Tibial artery (tissue), 4 donors: ENCODE data around the gene TULP4.

Experiments
- DNase-seq, 2 donors: peaks; one replicate each; pipeline ENCODE4 v3.0.0-alpha.2; 2019
- H3K27ac ChIP-seq, 2 donors: fragments of 200-600 bp; sonication (generic) in 1 of 2; 1 replicate in 1 of 2; 2 replicates in 1 of 2; pipeline ENCODE4 v1.5.1; 2018 to 2019; ENCODE audit warnings: mild to moderate bottlenecking in 1 of 2
- H3K27me3 ChIP-seq, 2 donors: fragments of 200-600 bp; sonication (generic) in 1 of 2; one replicate each; pipeline versions ENCODE4 v1.5.1 to v1.6.0; 2016 to 2019
- H3K36me3 ChIP-seq, 3 donors: fragments of 200-600 bp; sonication (generic) in 2 of 3; one replicate each; pipeline ENCODE4 v1.5.1; 2016 to 2019; ENCODE audit warnings: mild to moderate bottlenecking in 2 of 3
- H3K4me1 ChIP-seq, 4 donors: fragments of 200-600 bp; sonication (generic) in 2 of 4; 1 replicate in 3 of 4; 2 replicates in 1 of 4; pipeline ENCODE4 v1.5.1; 2016 to 2019
- H3K4me3 ChIP-seq, 2 donors: fragments of 200-600 bp; sonication (generic) in 1 of 2; 1 replicate in 1 of 2; 2 replicates in 1 of 2; pipeline ENCODE4 v1.5.1; 2018 to 2019; ENCODE audit warnings: mild to moderate bottlenecking in 2 of 2
- H3K9me3 ChIP-seq, 3 donors: fragments of 200-600 bp; sonication (generic) in 1 of 3; one replicate each; pipeline ENCODE4 v1.5.1; 2016 to 2019
- intact Hi-C: fragments of 100-400 bp; cut with DNase I; formaldehyde crosslinking; loops from one replicate; pipeline ENCODE4 v1.15.0; 2023; ENCODE audit warnings: low total_unique reads
- TF ChIP-seq, protein P1 (sequence below), 2 experiments: fragments of 200-600 bp in 1 of 2; fragments of 450-650 bp in 1 of 2; IDR thresholded peaks; one replicate each; pipeline ENCODE4 v1.5.1; 2017 to 2019; ENCODE audit warnings: antibody characterized with exemption in 2 of 2, mild to moderate bottlenecking in 1 of 2, moderate library complexity in 1 of 2

TULP4 gene

DNA sequence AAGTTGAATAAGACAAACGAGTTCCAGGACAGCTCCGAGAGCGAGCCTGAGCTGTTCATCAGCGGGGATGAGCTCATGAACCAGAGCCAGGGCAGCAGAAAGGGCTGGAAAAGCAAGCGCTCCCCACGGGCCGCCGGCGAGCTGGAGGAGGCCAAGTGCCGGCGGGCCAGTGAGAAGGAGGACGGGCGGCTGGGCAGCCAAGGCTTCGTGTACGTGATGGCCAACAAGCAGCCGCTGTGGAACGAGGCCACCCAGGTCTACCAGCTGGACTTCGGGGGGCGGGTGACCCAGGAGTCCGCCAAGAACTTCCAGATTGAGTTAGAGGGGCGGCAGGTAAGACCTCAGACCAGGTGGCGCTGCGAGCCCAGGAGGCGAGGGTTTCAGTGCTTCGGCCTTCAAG, 191.6 kb downstream of the TULP4 start:
- no peak for DNase-seq
- Histone ChIP-seq H3K4me3 (no peak overlapping the region), H3K27ac (no peak overlapping the region), H3K4me1 (no peaks in the 10 kb centered on the region), H3K36me3 (peaks cover 27 to 69% (median 36%) of the 10 kb centered on the region in 3 donors), H3K27me3 (no peaks in the 10 kb centered on the region), H3K9me3 (no peaks in the 10 kb centered on the region)
- intact Hi-C loops: no loop called here
- TF ChIP-seq, protein P1, sequence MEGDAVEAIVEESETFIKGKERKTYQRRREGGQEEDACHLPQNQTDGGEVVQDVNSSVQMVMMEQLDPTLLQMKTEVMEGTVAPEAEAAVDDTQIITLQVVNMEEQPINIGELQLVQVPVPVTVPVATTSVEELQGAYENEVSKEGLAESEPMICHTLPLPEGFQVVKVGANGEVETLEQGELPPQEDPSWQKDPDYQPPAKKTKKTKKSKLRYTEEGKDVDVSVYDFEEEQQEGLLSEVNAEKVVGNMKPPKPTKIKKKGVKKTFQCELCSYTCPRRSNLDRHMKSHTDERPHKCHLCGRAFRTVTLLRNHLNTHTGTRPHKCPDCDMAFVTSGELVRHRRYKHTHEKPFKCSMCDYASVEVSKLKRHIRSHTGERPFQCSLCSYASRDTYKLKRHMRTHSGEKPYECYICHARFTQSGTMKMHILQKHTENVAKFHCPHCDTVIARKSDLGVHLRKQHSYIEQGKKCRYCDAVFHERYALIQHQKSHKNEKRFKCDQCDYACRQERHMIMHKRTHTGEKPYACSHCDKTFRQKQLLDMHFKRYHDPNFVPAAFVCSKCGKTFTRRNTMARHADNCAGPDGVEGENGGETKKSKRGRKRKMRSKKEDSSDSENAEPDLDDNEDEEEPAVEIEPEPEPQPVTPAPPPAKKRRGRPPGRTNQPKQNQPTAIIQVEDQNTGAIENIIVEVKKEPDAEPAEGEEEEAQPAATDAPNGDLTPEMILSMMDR (IDR thresholded peaks at IDR 0.05): no peak

DNA sequence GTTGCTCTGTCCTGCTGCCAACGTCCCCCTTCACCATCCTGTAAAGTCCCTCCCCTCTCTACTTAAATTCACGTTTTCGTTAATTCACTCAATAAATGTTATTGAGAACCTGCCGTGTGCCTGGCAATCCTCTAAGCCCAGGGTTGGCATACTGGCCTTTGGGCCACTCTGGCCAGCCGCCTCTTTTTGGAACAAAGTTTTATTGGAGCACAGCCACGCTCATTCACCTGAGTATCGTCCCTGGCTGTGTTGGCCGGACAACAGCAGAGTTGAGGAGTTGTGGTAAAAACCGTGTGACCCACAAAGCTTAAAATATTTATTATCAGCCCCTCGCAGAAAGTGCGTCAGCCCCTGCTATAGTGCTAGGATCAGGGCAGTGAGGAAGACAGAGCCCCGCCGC, 192.9 kb downstream of the TULP4 start:
- Histone ChIP-seq H3K27me3 (no peaks in the 10 kb centered on the region), H3K4me3 (no peak overlapping the region), H3K9me3 (no peaks in the 10 kb centered on the region), H3K36me3 (peaks cover 16 to 55% (median 25%) of the 10 kb centered on the region in 3 donors), H3K27ac (no peak overlapping the region), H3K4me1 (no peaks in the 10 kb centered on the region)
- intact Hi-C loops: no loop called here
- TF ChIP-seq, protein P1 (IDR thresholded peaks at IDR 0.05): no peak
- no peak for DNase-seq

DNA sequence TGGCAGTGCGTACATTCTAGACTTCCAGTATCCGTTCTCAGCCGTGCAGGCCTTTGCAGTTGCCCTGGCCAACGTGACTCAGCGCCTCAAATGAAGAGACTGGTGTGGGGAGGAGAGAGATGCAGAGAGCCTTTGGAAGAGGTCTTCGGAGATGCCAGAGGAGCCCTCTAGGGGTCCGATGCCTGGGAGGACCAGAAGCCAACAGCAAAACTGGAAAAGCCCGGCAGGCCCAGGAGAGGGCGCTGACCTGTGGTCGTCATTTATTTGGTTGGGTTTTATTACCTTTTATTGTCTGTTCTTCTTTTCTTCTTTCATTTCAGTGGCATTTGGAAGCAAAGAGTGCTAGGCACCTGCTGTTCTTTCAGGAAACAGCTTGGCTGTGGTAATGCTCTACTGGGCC, 194.3 kb downstream of the TULP4 start:
- TF ChIP-seq, protein P1 (IDR thresholded peaks at IDR 0.05): no peak
- intact Hi-C loops: no loop called here
- H3K9me3 ChIP-seq: no peaks in the 10 kb centered on the region
- H3K27me3 ChIP-seq: no peaks in the 10 kb centered on the region
- H3K4me3 ChIP-seq: no peak overlapping the region
- no peak overlapping the region for H3K27ac ChIP-seq
- peaks cover 13 to 41% (median 20%) of the 10 kb centered on the region in 3 donors for H3K36me3 ChIP-seq
- DNase-seq: no peak
- no peaks in the 10 kb centered on the region for H3K4me1 ChIP-seq

DNA sequence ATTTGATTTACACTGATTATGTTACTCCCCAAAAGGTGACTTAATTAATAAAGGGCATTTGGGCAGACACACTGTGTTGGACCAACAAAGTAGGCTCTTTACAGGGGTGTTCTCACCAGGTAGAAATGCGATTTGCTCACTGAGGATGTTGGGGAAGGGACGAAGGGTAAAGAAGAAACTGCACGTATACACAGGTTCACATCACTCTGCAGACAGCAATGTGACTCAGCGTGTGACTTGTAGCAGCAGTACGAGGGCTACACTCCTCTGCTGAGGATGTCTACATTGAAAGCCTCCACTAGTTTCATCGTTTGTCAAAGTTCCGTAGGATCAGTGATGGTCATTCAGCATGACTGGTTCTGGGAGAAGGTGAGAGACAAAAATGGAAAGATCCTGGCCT, 194.9 kb downstream of the TULP4 start:
- intact Hi-C loops: no loop called here
- no peak overlapping the region for H3K27ac ChIP-seq

DNA sequence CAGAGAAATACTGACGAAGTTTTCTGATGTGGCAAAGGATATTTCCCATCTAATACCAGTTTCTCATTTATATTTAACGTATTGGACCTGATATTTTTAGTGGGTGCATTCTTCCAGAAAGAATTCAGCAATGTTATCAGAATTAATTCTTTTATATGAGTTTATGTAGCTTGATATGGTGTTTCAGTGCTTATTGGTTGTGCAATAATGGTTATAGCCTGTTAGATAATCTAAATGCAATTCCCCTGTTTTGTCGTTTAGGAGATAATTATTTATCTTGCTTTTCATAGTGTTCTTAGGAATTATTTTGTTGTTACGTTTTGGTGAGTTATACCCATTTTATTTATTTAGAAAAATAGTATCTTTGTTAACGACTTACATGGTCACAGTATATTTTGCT, 196.2 kb downstream of the TULP4 start:
- intact Hi-C loops: no loop called here
- TF ChIP-seq, protein P1 (IDR thresholded peaks at IDR 0.05): no peak
- no peaks in the 10 kb centered on the region for H3K27me3 ChIP-seq
- no peak overlapping the region for H3K4me3 ChIP-seq
- DNase-seq: no peak
- no peaks in the 10 kb centered on the region for H3K9me3 ChIP-seq
- peaks cover 0 to 23% (median 15%) of the 10 kb centered on the region in 3 donors for H3K36me3 ChIP-seq
- no peaks in the 10 kb centered on the region for H3K4me1 ChIP-seq
- no peak overlapping the region for H3K27ac ChIP-seq

More for the DNA sequence above, 194.9 kb downstream of the TULP4 start:
- Histone ChIP-seq H3K9me3 (no peaks in the 10 kb centered on the region), H3K4me1 (no peaks in the 10 kb centered on the region), H3K4me3 (no peak overlapping the region), H3K36me3 (peaks cover 7 to 35% (median 20%) of the 10 kb centered on the region in 3 donors), H3K27me3 (no peaks in the 10 kb centered on the region)
- no peak for DNase-seq
- TF ChIP-seq, protein P1 (IDR thresholded peaks at IDR 0.05): no peak

DNA sequence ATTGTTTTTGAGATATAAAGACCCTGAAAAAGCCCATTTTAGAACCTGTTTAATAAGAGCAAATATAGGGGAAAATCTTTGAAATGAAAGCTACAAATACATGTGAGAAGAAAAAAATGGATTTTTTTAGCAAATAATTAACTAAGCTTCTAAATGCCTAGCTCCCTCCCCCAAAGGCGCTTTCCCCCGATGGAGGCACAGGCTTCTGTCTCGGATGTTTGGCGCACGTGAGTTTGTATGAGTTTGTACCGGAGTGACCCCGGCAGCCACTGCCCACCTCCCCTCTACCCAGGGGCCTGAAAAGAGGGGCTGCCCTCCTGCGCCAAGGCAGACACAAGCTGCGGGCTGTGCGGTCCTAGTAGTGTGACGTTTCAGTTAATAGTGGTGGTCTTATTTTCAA, 197.2 kb downstream of the TULP4 start:
- no peak for DNase-seq
- Histone ChIP-seq H3K4me1 (no peaks in the 10 kb centered on the region), H3K27ac (no peak overlapping the region), H3K36me3 (peaks cover 0 to 15% (median 15%) of the 10 kb centered on the region in 3 donors), H3K4me3 (no peak overlapping the region), H3K27me3 (no peaks in the 10 kb centered on the region), H3K9me3 (no peaks in the 10 kb centered on the region)
- TF ChIP-seq, protein P1 (IDR thresholded peaks at IDR 0.05): no peak
- intact Hi-C loops: no loop called here
